ENCODE data around the gene C2CD2. TPM values are rescaled to one million over a fixed set of nuclear protein-coding genes. Genes with fewer than 3 reads are reported as not detected.

C2CD2 gene
- total and polyA plus RNA-seq, 10 of the 15 experiments (the other 5 are each of a cell fraction or from before 2014, with no cell fraction given) = 2.2 to 30.9 (median 9.9) TPM

DNA sequence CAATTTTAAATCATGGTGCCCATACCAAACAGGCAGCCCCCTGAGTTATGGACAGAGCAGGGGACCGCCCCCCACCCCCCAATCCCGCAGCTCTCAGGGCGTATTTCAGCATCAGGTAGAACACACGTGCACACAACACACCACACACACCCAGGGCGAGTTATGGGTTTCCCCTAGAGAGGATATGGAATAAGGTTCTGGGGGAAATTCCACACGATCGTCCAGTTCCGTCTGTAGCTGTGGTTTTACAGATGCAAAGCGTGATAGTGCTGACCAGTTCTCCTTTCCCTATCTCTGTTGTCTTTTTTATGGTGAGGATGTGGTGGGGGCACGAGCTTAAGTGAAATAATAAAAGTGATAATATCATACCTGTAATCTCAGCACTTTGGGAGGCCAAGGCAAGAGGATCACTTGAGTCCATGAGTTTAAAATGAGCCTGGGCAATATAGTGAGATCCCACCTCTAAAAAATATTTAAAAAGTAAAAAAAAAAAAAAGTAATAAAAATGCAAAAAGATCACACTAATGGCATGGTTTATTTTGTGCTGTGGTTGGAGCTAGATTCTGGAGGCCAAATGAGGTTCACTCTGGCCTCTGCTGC is 25.1 kb downstream of the C2CD2 start (continued):
- TF ChIP-seq, protein P1, sequence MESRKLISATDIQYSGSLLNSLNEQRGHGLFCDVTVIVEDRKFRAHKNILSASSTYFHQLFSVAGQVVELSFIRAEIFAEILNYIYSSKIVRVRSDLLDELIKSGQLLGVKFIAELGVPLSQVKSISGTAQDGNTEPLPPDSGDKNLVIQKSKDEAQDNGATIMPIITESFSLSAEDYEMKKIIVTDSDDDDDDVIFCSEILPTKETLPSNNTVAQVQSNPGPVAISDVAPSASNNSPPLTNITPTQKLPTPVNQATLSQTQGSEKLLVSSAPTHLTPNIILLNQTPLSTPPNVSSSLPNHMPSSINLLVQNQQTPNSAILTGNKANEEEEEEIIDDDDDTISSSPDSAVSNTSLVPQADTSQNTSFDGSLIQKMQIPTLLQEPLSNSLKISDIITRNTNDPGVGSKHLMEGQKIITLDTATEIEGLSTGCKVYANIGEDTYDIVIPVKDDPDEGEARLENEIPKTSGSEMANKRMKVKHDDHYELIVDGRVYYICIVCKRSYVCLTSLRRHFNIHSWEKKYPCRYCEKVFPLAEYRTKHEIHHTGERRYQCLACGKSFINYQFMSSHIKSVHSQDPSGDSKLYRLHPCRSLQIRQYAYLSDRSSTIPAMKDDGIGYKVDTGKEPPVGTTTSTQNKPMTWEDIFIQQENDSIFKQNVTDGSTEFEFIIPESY (IDR thresholded peaks at IDR 0.05) = no peak
- TF ChIP-seq FOXM1 (IDR thresholded peaks at IDR 0.05; ENCODE audit: low read depth, low read length) (peak; percentile 65; the same call in 1 of the 2 replicates), SMAD5 (IDR thresholded peaks at IDR 0.05; ENCODE audit: low read depth) (no peak), SIN3A (IDR thresholded peaks at IDR 0.05; ENCODE audit: low read depth, low read length) (no peak), HCFC1 (IDR thresholded peaks at IDR 0.05; ENCODE audit: low read length) (no peak), NR2C1 (IDR thresholded peaks at IDR 0.05) (no peak), PAX8 (IDR thresholded peaks at IDR 0.05) (no peak), CHD4 (IDR thresholded peaks at IDR 0.05) (no peak), STAT3 (IDR thresholded peaks at IDR 0.05; ENCODE audit: low read depth, low read length) (no peak), GABPA (IDR thresholded peaks at IDR 0.05; ENCODE audit: low read depth) (no peak), NFXL1 (IDR thresholded peaks at IDR 0.05; ENCODE audit: borderline replicate concordance) (no peak), ZNF384 (IDR thresholded peaks at IDR 0.05; ENCODE audit: borderline replicate concordance, low read depth, low read length) (peak; percentile 5; the same call in 1 of the 2 replicates), YY1 (IDR thresholded peaks at IDR 0.05; ENCODE audit: low read depth, low read length) (no peak)
- TF ChIP-seq, protein P2, sequence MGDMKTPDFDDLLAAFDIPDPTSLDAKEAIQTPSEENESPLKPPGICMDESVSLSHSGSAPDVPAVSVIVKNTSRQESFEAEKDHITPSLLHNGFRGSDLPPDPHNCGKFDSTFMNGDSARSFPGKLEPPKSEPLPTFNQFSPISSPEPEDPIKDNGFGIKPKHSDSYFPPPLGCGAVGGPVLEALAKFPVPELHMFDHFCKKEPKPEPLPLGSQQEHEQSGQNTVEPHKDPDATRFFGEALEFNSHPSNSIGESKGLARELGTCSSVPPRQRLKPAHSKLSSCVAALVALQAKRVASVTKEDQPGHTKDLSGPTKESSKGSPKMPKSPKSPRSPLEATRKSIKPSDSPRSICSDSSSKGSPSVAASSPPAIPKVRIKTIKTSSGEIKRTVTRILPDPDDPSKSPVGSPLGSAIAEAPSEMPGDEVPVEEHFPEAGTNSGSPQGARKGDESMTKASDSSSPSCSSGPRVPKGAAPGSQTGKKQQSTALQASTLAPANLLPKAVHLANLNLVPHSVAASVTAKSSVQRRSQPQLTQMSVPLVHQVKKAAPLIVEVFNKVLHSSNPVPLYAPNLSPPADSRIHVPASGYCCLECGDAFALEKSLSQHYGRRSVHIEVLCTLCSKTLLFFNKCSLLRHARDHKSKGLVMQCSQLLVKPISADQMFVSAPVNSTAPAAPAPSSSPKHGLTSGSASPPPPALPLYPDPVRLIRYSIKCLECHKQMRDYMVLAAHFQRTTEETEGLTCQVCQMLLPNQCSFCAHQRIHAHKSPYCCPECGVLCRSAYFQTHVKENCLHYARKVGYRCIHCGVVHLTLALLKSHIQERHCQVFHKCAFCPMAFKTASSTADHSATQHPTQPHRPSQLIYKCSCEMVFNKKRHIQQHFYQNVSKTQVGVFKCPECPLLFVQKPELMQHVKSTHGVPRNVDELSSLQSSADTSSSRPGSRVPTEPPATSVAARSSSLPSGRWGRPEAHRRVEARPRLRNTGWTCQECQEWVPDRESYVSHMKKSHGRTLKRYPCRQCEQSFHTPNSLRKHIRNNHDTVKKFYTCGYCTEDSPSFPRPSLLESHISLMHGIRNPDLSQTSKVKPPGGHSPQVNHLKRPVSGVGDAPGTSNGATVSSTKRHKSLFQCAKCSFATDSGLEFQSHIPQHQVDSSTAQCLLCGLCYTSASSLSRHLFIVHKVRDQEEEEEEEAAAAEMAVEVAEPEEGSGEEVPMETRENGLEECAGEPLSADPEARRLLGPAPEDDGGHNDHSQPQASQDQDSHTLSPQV (IDR thresholded peaks at IDR 0.05) = no peak
- TF ChIP-seq, protein P3, sequence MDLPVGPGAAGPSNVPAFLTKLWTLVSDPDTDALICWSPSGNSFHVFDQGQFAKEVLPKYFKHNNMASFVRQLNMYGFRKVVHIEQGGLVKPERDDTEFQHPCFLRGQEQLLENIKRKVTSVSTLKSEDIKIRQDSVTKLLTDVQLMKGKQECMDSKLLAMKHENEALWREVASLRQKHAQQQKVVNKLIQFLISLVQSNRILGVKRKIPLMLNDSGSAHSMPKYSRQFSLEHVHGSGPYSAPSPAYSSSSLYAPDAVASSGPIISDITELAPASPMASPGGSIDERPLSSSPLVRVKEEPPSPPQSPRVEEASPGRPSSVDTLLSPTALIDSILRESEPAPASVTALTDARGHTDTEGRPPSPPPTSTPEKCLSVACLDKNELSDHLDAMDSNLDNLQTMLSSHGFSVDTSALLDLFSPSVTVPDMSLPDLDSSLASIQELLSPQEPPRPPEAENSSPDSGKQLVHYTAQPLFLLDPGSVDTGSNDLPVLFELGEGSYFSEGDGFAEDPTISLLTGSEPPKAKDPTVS (IDR thresholded peaks at IDR 0.05; ENCODE audit: low read depth, low read length) = no peak
- TF ChIP-seq, protein P4, sequence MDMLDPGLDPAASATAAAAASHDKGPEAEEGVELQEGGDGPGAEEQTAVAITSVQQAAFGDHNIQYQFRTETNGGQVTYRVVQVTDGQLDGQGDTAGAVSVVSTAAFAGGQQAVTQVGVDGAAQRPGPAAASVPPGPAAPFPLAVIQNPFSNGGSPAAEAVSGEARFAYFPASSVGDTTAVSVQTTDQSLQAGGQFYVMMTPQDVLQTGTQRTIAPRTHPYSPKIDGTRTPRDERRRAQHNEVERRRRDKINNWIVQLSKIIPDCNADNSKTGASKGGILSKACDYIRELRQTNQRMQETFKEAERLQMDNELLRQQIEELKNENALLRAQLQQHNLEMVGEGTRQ (IDR thresholded peaks at IDR 0.05; ENCODE audit: borderline replicate concordance, low read depth, low read length) = no peak
- TF ChIP-seq, protein P5, sequence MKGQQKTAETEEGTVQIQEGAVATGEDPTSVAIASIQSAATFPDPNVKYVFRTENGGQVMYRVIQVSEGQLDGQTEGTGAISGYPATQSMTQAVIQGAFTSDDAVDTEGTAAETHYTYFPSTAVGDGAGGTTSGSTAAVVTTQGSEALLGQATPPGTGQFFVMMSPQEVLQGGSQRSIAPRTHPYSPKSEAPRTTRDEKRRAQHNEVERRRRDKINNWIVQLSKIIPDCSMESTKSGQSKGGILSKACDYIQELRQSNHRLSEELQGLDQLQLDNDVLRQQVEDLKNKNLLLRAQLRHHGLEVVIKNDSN (IDR thresholded peaks at IDR 0.05; ENCODE audit: borderline replicate concordance, extremely low read length, insufficient read depth, low read depth, low read length) = no peak
- TF ChIP-seq, protein P6, sequence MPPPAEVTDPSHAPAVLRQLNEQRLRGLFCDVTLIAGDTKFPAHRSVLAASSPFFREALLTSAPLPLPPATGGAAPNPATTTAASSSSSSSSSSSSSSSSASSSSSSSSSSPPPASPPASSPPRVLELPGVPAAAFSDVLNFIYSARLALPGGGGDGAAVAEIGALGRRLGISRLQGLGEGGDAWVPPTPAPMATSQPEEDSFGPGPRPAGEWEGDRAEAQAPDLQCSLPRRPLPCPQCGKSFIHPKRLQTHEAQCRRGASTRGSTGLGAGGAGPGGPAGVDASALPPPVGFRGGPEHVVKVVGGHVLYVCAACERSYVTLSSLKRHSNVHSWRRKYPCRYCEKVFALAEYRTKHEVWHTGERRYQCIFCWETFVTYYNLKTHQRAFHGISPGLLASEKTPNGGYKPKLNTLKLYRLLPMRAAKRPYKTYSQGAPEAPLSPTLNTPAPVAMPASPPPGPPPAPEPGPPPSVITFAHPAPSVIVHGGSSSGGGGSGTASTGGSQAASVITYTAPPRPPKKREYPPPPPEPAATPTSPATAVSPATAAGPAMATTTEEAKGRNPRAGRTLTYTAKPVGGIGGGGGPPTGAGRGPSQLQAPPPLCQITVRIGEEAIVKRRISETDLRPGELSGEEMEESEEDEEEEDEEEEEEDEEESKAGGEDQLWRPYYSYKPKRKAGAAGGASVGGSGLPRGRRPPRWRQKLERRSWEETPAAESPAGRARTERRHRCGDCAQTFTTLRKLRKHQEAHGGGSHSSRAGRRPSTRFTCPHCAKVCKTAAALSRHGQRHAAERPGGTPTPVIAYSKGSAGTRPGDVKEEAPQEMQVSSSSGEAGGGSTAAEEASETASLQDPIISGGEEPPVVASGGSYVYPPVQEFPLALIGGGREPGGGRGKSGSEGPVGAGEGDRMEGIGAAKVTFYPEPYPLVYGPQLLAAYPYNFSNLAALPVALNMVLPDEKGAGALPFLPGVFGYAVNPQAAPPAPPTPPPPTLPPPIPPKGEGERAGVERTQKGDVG (CRISPR knock-in tag; IDR thresholded peaks at IDR 0.05) = no peak

Measured in GM12878 (cell line).